ENCODE measurements around the gene ANO10.

DNA sequence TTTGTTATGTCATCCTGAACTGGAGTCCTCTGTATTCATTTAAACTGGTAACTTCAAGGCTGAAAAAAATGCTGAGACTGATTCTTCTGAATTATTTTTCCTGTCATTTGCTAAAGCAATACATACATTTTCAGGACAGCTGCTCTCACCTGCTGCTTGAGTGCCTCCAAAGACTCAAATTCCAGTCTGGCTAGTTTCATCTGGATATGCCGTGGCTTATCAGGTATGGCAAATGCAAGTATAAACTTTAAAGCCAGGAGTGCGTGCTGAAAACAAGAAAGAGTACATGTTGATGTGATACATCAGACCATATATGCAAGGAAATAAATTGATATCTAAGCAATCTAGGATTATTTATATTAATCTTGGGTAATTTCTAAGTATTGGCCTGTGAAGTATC, 189.3 kb downstream of the ANO10 start:
- TF ChIP-seq, protein P1, sequence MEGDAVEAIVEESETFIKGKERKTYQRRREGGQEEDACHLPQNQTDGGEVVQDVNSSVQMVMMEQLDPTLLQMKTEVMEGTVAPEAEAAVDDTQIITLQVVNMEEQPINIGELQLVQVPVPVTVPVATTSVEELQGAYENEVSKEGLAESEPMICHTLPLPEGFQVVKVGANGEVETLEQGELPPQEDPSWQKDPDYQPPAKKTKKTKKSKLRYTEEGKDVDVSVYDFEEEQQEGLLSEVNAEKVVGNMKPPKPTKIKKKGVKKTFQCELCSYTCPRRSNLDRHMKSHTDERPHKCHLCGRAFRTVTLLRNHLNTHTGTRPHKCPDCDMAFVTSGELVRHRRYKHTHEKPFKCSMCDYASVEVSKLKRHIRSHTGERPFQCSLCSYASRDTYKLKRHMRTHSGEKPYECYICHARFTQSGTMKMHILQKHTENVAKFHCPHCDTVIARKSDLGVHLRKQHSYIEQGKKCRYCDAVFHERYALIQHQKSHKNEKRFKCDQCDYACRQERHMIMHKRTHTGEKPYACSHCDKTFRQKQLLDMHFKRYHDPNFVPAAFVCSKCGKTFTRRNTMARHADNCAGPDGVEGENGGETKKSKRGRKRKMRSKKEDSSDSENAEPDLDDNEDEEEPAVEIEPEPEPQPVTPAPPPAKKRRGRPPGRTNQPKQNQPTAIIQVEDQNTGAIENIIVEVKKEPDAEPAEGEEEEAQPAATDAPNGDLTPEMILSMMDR (IDR thresholded peaks at IDR 0.05), result no peak
- TF ChIP-seq POLR2A (IDR thresholded peaks at IDR 0.05), result no peak

Measured in uterus (tissue), 2 donors.